Psoas muscle (tissue), 8 donors: ENCODE data around the gene MDM2. TPM values are rescaled to one million over a fixed set of nuclear protein-coding genes. Genes with fewer than 3 reads are reported as not detected.
A peak's percentile ranks its signal among the peaks of the same experiment; 100 is the strongest.
"Not testable (repeated sequence)": the region's sequence is repeated elsewhere in the genome, so short reads cannot be mapped to it uniquely, and the experiment has no call there.

Source experiments
- ATAC-seq, 4 donors: fragments of 200-7000 bp; cut with Tn5 transposase; one replicate each; pipeline ENCODE4 v1.9.1; 2020; ENCODE audit warnings: moderate library complexity in 3 of 4, mild to moderate bottlenecking in 2 of 4
- DNase-seq, 2 donors: peaks; one replicate each; pipeline ENCODE4 v3.0.0-alpha.2; 2020
- H3K27ac ChIP-seq: fragments of 200-600 bp; one replicate; pipeline ENCODE4 v1.8.0; 2022
- H3K27me3 ChIP-seq, 3 donors: fragments of 200-600 bp in 1 of 3; one replicate each; pipeline versions ENCODE4 v1.6.1 to v1.8.0; 2013 to 2022; ENCODE audit warnings: low read length in 2 of 3, mild to moderate bottlenecking in 2 of 3, moderate library complexity in 1 of 3; ENCODE audit not compliant: insufficient read depth in 3 of 3
- H3K36me3 ChIP-seq, 2 donors: fragments of 200-600 bp in 1 of 2; one replicate each; pipeline versions ENCODE4 v1.6.1 to v1.8.0; 2013 to 2022; ENCODE audit warnings: low read depth in 1 of 2, mild to moderate bottlenecking in 1 of 2, moderate library complexity in 1 of 2; ENCODE audit not compliant: insufficient read depth in 1 of 2
- H3K4me1 ChIP-seq: fragments of 200-600 bp; one replicate; pipeline ENCODE4 v1.8.0; 2022
- H3K4me3 ChIP-seq: fragments of 200-600 bp; one replicate; pipeline ENCODE4 v1.8.0; 2022; ENCODE audit warnings: mild to moderate bottlenecking
- H3K9me3 ChIP-seq: fragments of 200-600 bp; one replicate; pipeline ENCODE4 v1.8.0; 2022
- WGBS, 3 donors: extraction: QIAGEN DNeasy Blood & Tissue Kit; methylation state at CpG; one replicate each; pipeline versions ENCODE4 v1.1.6 to v1.1.7; 2013; 5-methylcytosine and 5-hydroxymethylcytosine counted together
- intact Hi-C, 2 donors: fragments of 100-400 bp; cut with DNase I; formaldehyde crosslinking; loops; one replicate each; pipeline versions ENCODE4 v1.11.0 to v1.14.2; 2022
- polyA plus RNA-seq, 3 donors: library from polyadenylated mRNA; stranded (reverse); fragments of 200-250 nt; gene quantifications; one replicate each; pipeline ENCODE4 v1.2.3, GENCODE V29; 2013
- total RNA-seq, 4 donors: library from RNA; stranded (reverse); fragmentation: NEBNext Ultra II Directional in 2 of 4; extraction: Animal tissue kit (Norgen Biotek cat#: 25700) in 2 of 4; gene quantifications; one replicate each; pipeline versions ENCODE4 v1.2.1 to v1.2.4, GENCODE V29; 2021 to 2023
- TF ChIP-seq, protein P1 (sequence below): fragments of 200-600 bp; IDR thresholded peaks from one replicate; pipeline ENCODE4 v1.8.0; 2022; ENCODE audit warnings: antibody characterized with exemption
- donor health status: healthy with polysubstance abuse.
- donor health status: DM: no; HTN: no; CAD: no; lungs with moderate emphysema.
- donor health status: Bipolar disorder and iron deficiency.
- donor health status: healthy.
- donor health status: DM: yes; HTN: yes; CAD: no.
- donor health status: DM: no; HTN: no; CAD: no.
- donor health status: DM: no; HTN: no; CAD: no.
- donor health status: DM: yes; HTN: yes; CAD: no.

Gene MDM2
- total and polyA plus RNA-seq, 7 donors = 25.0 to 455 (median 51.8) TPM

DNA sequence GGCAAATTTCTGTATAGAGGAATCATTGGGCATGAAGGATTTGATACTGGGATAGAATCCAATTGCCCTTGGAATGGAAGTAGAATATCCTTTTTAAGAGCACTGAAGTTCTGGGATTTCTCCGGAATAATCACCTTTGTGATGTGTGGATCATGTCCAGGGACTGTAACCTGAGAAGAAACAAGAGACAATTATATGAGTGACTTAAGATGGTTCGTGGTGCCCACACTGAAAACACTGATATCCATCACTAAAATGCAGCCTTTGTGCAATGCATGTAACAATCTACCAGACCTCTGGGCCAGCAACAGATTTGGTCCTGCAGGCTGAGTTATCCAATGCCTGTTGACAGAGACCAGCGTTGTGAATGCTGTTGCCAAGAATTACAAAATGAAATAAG lies 48.5 kb downstream of the MDM2 start:
- ATAC-seq = no peak
- intact Hi-C loops = no loop called here
- WGBS, 3 donors = 25 to 39% (median 27%) methylated on average over 3 of the region's 3 CpGs
- DNase-seq = no peak
- H3K9me3 ChIP-seq = no peaks in the 10 kb centered on the region
- TF ChIP-seq, protein P1, sequence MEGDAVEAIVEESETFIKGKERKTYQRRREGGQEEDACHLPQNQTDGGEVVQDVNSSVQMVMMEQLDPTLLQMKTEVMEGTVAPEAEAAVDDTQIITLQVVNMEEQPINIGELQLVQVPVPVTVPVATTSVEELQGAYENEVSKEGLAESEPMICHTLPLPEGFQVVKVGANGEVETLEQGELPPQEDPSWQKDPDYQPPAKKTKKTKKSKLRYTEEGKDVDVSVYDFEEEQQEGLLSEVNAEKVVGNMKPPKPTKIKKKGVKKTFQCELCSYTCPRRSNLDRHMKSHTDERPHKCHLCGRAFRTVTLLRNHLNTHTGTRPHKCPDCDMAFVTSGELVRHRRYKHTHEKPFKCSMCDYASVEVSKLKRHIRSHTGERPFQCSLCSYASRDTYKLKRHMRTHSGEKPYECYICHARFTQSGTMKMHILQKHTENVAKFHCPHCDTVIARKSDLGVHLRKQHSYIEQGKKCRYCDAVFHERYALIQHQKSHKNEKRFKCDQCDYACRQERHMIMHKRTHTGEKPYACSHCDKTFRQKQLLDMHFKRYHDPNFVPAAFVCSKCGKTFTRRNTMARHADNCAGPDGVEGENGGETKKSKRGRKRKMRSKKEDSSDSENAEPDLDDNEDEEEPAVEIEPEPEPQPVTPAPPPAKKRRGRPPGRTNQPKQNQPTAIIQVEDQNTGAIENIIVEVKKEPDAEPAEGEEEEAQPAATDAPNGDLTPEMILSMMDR = no peak
- H3K27me3 ChIP-seq = no peaks in the 10 kb centered on the region
- H3K4me3 ChIP-seq = no peak overlapping the region
- no peak overlapping the region for H3K27ac ChIP-seq
- H3K4me1 ChIP-seq = no peaks in the 10 kb centered on the region
- H3K36me3 ChIP-seq = no peaks in the 10 kb centered on the region

DNA sequence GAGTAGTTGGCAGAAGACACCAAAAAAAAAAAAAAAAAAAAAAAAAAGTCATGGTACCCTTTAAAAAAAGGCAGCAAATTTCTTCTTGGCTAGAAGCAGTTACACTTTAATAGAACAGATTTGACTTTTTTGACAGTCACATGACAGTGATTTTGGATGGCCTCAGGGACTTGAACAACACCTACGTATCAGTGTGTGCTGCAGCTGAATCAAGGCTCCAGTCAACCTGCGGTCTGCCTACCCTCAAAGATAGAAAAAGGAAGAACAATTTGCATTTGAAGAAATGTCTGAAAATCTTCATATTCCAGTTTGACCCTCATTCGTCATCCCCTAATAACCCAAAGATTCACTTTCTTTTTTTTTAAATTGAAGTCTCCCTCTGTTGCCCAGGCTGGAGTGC lies 53.9 kb downstream of the MDM2 start:
- H3K27me3 ChIP-seq = no peaks in the 10 kb centered on the region
- H3K4me1 ChIP-seq = no peaks in the 10 kb centered on the region
- 89 to 94% (median 91%) methylated on average over 3 of the region's 3 CpGs for WGBS, 3 donors
- no peak overlapping the region for H3K4me3 ChIP-seq
- DNase-seq (no peak), ATAC-seq (no peak)
- TF ChIP-seq, protein P1 = no peak
- intact Hi-C loops = loop anchor here in 1 of 2 donors (10.0 kb wide), 1 partner anchor 213 kb away; no protein-coding TSS in a partner anchor
- peaks cover 0 to 4% of the 10 kb centered on the region in 2 donors for H3K36me3 ChIP-seq
- no peak overlapping the region for H3K27ac ChIP-seq
- no peaks in the 10 kb centered on the region for H3K9me3 ChIP-seq

DNA sequence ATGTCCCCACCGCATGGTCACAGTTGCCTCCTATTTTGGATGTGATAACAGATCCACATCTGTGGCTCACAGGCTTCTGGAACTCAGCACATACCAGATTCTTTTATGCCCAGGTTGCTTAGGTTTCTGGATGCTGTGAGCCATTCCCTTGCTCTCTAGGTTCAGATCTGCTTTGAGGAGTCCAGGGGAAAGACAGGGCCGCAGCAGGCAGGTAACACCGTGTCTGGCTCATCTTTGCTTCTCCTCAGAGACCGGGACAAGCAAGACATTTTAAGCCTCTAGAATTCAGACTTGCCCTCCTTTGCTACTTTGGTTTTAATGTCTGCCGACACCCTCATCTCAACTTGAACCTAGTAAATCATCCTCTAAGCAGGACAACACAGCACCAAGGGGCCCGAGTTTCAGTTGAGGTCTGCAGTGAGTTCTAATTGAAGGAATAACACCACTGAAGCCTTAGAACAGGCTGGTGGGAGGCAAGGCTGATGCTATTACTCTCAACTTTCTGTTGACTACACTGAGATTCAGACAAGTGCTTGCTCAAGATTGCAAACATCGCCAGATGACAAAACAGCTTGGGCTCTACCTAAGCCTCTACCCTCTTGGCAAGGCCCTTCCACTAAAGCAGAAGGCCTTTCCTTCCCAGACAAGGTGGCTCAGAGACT lies 55.3 kb downstream of the MDM2 start:
- ATAC-seq = peak in 1 of 4 donors; percentile 9
- no peaks in the 10 kb centered on the region for H3K4me1 ChIP-seq
- TF ChIP-seq, protein P1 = no peak
- H3K4me3 ChIP-seq = no peak overlapping the region
- DNase-seq = no peak
- H3K27me3 ChIP-seq = no peaks in the 10 kb centered on the region
- no peaks in the 10 kb centered on the region for H3K9me3 ChIP-seq
- peaks cover 0 to 4% of the 10 kb centered on the region in 2 donors for H3K36me3 ChIP-seq
- H3K27ac ChIP-seq = no peak overlapping the region
- WGBS, 3 donors = 61 to 74% (median 72%) methylated on average over 7 of the region's 7 CpGs
- intact Hi-C loops = loop anchor here in 1 of 2 donors (10.0 kb wide), 1 partner anchor 212 kb away; no protein-coding TSS in a partner anchor

DNA sequence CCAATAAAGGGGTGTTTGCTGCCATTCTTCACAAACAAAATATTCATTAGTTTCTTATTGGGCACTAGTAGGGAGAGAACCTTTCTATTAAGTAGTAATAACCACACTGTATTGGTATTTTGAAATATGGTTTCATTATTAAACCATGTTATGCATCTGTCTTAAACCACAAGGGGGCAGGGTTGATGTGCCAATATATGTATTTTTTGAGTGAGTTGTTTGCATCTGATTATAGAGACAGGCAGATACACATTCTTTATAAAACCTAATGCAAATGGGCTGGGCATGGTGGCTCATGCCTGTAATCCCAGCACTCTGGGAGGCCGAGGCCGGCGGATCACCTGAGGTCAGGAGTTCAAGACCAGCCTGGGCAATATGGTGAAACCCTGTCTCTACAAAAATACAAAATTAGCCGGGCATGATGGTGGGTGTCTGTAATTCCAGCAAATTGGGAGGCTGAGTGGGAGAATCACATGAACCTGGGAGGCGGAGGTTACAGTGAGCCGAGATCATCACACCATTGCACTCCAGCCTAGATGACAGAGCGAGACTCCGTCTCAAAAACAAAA lies 56.0 kb downstream of the MDM2 start:
- not testable (repeated sequence) for H3K27me3 ChIP-seq, ATAC-seq, H3K36me3 ChIP-seq, H3K27ac ChIP-seq, DNase-seq, H3K9me3 ChIP-seq, H3K4me1 ChIP-seq, H3K4me3 ChIP-seq
- intact Hi-C loops = loop anchor here in 1 of 2 donors (10.0 kb wide), 1 partner anchor 211 kb away; no protein-coding TSS in a partner anchor
- TF ChIP-seq, protein P1 = peak; percentile 52
- 71 to 75% (median 73%) methylated on average over 8 of the region's 8 CpGs for WGBS, 3 donors
